Measurements from ENCODE around the gene SPPL3.

DNA sequence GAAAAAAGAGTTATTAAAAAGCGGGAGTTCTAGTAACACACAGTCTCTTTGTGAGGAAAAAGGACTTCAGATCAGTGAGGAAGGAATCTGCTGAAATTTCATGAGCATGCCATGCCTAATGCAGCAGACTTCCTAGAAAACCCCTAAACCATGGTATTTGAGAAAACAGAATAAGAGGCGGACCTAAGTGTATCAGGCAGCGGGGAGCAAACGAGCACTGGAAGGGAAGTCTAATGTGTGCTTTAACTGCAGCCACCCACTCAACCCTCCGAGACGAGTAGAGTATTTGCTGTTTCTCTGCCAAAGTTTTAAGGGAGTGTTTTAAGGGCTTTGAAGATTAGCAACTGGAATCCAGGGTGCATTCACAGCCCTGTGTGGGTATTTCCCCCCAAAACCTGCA, 142.1 kb downstream of the SPPL3 start:
- TF ChIP-seq, protein P1, sequence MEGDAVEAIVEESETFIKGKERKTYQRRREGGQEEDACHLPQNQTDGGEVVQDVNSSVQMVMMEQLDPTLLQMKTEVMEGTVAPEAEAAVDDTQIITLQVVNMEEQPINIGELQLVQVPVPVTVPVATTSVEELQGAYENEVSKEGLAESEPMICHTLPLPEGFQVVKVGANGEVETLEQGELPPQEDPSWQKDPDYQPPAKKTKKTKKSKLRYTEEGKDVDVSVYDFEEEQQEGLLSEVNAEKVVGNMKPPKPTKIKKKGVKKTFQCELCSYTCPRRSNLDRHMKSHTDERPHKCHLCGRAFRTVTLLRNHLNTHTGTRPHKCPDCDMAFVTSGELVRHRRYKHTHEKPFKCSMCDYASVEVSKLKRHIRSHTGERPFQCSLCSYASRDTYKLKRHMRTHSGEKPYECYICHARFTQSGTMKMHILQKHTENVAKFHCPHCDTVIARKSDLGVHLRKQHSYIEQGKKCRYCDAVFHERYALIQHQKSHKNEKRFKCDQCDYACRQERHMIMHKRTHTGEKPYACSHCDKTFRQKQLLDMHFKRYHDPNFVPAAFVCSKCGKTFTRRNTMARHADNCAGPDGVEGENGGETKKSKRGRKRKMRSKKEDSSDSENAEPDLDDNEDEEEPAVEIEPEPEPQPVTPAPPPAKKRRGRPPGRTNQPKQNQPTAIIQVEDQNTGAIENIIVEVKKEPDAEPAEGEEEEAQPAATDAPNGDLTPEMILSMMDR (IDR thresholded peaks at IDR 0.05) = no peak
- TF ChIP-seq POLR2A (IDR thresholded peaks at IDR 0.05) (no peak), POLR2AphosphoS5 (IDR thresholded peaks at IDR 0.05) (no peak)

Data from stomach (tissue), 4 donors.